H1 (cell line): ENCODE measurements around the gene UGT1A8. TPM values are rescaled to one million over a fixed set of nuclear protein-coding genes. Genes with fewer than 3 reads are reported as not detected.

Experiments used
- CHD1 ChIP-seq: IDR thresholded peaks from 2 replicates; pipeline ENCODE4 v1.6.1; 2012; ENCODE audit warnings: low read depth, low read length, improper control_type of control experiment
- E2F6 ChIP-seq: IDR thresholded peaks from 2 replicates; pipeline ENCODE4 v1.6.1; 2012; ENCODE audit warnings: inconsistent platforms
- PHF8 ChIP-seq: fragments of 200-600 bp; sonication (generic); conservative IDR thresholded peaks from 2 replicates; pipeline ENCODE4 v1.7.1; 2012; ENCODE audit warnings: low read depth, mild to moderate bottlenecking, inconsistent platforms, low read length, moderate library complexity
- polyA plus RNA-seq, 7 experiments: library from polyadenylated mRNA; depleted of rRNA in 3 of 7; stranded (reverse) in 5 of 7; unstranded in 2 of 7; fragments of >200 nt in 5 of 7; fragments of 200-250 nt in 2 of 7; gene quantifications; 1 replicate in 5 of 7; 2 replicates in 1 of 7; 4 replicates in 1 of 7; pipeline versions ENCODE4 v1.2.1 to v1.2.3, GENCODE V29; 2011 to 2013; ENCODE audit warnings: missing spikeins in 2 of 7, mixed read lengths in 2 of 7
- total RNA-seq: library from RNA; stranded (reverse); fragmentation: NEBNext Ultra II Directional; extraction: Animal tissue kit (Norgen Biotek cat#: 25700); gene quantifications from 2 replicates; pipeline ENCODE4 v1.2.1, GENCODE V29; 2021

The UGT1A8 gene
- total and polyA plus RNA-seq, 2 of the 8 experiments (the other 6 are each of a cell fraction or from before 2014, with no cell fraction given): not detected

DNA sequence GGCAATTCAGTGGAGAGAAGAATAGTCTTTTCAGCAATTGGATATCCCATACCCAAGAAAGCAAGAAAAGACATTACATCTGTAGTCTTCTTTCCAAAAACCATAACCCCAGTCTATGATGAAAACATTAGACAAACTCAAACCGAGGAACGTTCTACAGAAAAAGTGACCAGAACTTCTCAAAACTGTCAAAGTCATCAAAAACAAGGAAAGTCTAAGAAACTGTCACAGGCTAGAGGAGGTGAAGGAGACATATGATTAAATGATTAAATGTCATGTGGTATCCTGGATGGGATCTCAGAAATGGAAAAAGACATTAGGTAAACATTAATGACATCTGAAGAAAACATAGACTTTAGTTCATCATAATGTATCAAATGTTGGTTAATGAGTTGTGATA is 46.0 kb upstream of the UGT1A8 start (continued):
- TF ChIP-seq PHF8 (no peak), CHD1 (no peak), E2F6 (no peak)
- TF ChIP-seq, all 59 proteins: peak for 0
